ENCODE data around the gene WDR49.

GRCh38 chr3:167491621-167492020 lies 162.1 kb downstream of the WDR49 start:
- no peak for TF ChIP-seq EZH2phosphoT487 (IDR thresholded peaks at IDR 0.05; ENCODE audit: borderline replicate concordance)
- no peak for TF ChIP-seq ZBTB33 (IDR thresholded peaks at IDR 0.05; ENCODE audit: extremely low read depth, insufficient replicate concordance, low read length)
- TF ChIP-seq POLR2AphosphoS5 (IDR thresholded peaks at IDR 0.05; ENCODE audit: low read depth, low read length) = no peak
- no peak for TF ChIP-seq YY1 (IDR thresholded peaks at IDR 0.05; ENCODE audit: extremely low read depth, insufficient replicate concordance, low read depth, low read length)
